GM18520 (cell line): ENCODE data around the gene TEDDM1.
A peak's percentile ranks its signal among the peaks of the same experiment; 100 is the strongest.
"Not testable (repeated sequence)": the region's sequence is repeated elsewhere in the genome, so short reads cannot be mapped to it uniquely, and the experiment has no call there.

Source experiments
- ATAC-seq: cut with Tn5 transposase; IDR thresholded peaks from one replicate; pipeline ENCODE4 v1.9.1; 2021; ENCODE audit not compliant: unreplicated experiment

The TEDDM1 gene

GRCh38 chr1:182400567-182400966, at the start of gene TEDDM1:
Gene TEDDM1 (minus strand): TSS chr1:182400667. CDS start chr1:182400485, 182 bp downstream.
- ATAC-seq = no peak

GRCh38 chr1:182450087-182450486, 49.6 kb upstream of the TEDDM1 start, which contains the start of gene RGSL1:
Gene RGSL1 (plus strand): TSS chr1:182450146. CDS start chr1:182450166, 20 bp downstream.
- ATAC-seq = no peak

GRCh38 chr1:182447660-182448059, 47.2 kb upstream of the TEDDM1 start:
- ATAC-seq = no peak

- ATAC-seq = not testable (repeated sequence)
These were observed 46.7 kb upstream of the TEDDM1 start for GRCh38 chr1:182447124-182447523.

GRCh38 chr1:182446033-182446669, 45.7 kb upstream of the TEDDM1 start:
- no peak for ATAC-seq

- ATAC-seq = no peak
These were observed 44.0 kb upstream of the TEDDM1 start for GRCh38 chr1:182444497-182444896.

- ATAC-seq = no peak
These were observed 41.9 kb upstream of the TEDDM1 start for GRCh38 chr1:182442333-182442732.

GRCh38 chr1:182441719-182442118, 41.3 kb upstream of the TEDDM1 start:
- ATAC-seq = no peak

GRCh38 chr1:182438326-182438725, 37.9 kb upstream of the TEDDM1 start:
- no peak for ATAC-seq

GRCh38 chr1:182433580-182433979, 33.1 kb upstream of the TEDDM1 start:
- ATAC-seq = no peak

- ATAC-seq = no peak
These were observed 30.8 kb upstream of the TEDDM1 start for GRCh38 chr1:182431278-182431677.

GRCh38 chr1:182430263-182431068, 30.0 kb upstream of the TEDDM1 start:
- no peak for ATAC-seq

- no peak for ATAC-seq
These were observed 27.6 kb upstream of the TEDDM1 start for GRCh38 chr1:182428043-182428442.

GRCh38 chr1:182426442-182427430, 26.3 kb upstream of the TEDDM1 start:
- ATAC-seq = peak; percentile 63

GRCh38 chr1:182415789-182416188, 15.3 kb upstream of the TEDDM1 start:
- no peak for ATAC-seq

- ATAC-seq = no peak
These were observed 13.5 kb upstream of the TEDDM1 start for GRCh38 chr1:182413969-182414368.

- no peak for ATAC-seq
These were observed 13.0 kb upstream of the TEDDM1 start for GRCh38 chr1:182413486-182413885.

GRCh38 chr1:182410620-182411273, 10.3 kb upstream of the TEDDM1 start:
- ATAC-seq = no peak

- ATAC-seq = no peak
These were observed 9.7 kb upstream of the TEDDM1 start for GRCh38 chr1:182410138-182410537.

- ATAC-seq = no peak
These were observed 8.1 kb upstream of the TEDDM1 start for GRCh38 chr1:182408435-182409075.
